CD14-positive monocyte (primary cell): ENCODE data around the gene TMEM94. TPM values are rescaled to one million over a fixed set of nuclear protein-coding genes. Genes with fewer than 3 reads are reported as not detected.
A peak's percentile ranks its signal among the peaks of the same experiment; 100 is the strongest.

Source experiments
- DNase-seq, 3 donors: peaks; one replicate each; pipeline ENCODE4 v3.0.0-alpha.2; 2011 to 2022
- H2AFZ ChIP-seq: 2 replicates; pipeline ENCODE4 v1.6.0; 2012; ENCODE audit warnings: mild to moderate bottlenecking, low read depth, low read length, inconsistent platforms; ENCODE audit not compliant: insufficient read depth, poor library complexity, severe bottlenecking
- H3K27ac ChIP-seq, 2 donors: 1 replicate in 1 of 2; 2 replicates in 1 of 2; pipeline ENCODE4 v1.5.1; 2012 to 2013; ENCODE audit warnings: low read length in 2 of 2, control low read depth in 1 of 2, inconsistent platforms in 1 of 2, low read depth in 1 of 2, mild to moderate bottlenecking in 1 of 2
- H3K27me3 ChIP-seq, 2 donors: one replicate each; pipeline versions ENCODE4 v1.6.0 to v1.6.1; 2011 to 2013; ENCODE audit warnings: low read length in 2 of 2; ENCODE audit not compliant: control insufficient read depth in 2 of 2, insufficient read depth in 2 of 2
- H3K36me3 ChIP-seq, 2 donors: replicated peaks in 1 of 2; 1 replicate in 1 of 2; 2 replicates in 1 of 2; pipeline versions ENCODE4 v1.5.1 to v1.6.1; 2012 to 2013; ENCODE audit warnings: low read length in 2 of 2, control low read depth in 1 of 2, inconsistent platforms in 1 of 2, mild to moderate bottlenecking in 1 of 2; ENCODE audit not compliant: insufficient read depth in 2 of 2, control insufficient read depth in 1 of 2
- H3K4me1 ChIP-seq, 2 donors: 1 replicate in 1 of 2; 2 replicates in 1 of 2; pipeline versions ENCODE4 v1.5.1 to v1.6.1; 2012 to 2013; ENCODE audit warnings: low read length in 2 of 2, control low read depth in 1 of 2, inconsistent platforms in 1 of 2, mild to moderate bottlenecking in 1 of 2, moderate library complexity in 1 of 2; ENCODE audit not compliant: insufficient read depth in 2 of 2, control insufficient read depth in 1 of 2
- H3K4me2 ChIP-seq: replicated peaks from 2 replicates; pipeline ENCODE3; 2012; ENCODE audit warnings: low read length, moderate library complexity, mild to moderate bottlenecking; ENCODE audit not compliant: poor library complexity, severe bottlenecking; ENCODE audit errors: extremely low read depth
- H3K4me3 ChIP-seq, 3 experiments: fragments of 200-600 bp in 1 of 3; sonication (generic) in 1 of 3; replicated peaks in 1 of 3; 1 replicate in 2 of 3; 2 replicates in 1 of 3; pipeline ENCODE4 v1.5.1; 2011 to 2013; ENCODE audit warnings: low read length in 3 of 3, mild to moderate bottlenecking in 3 of 3, control low read depth in 2 of 3, low read depth in 2 of 3, inconsistent platforms in 1 of 3, moderate library complexity in 1 of 3
- H3K79me2 ChIP-seq: 2 replicates; pipeline ENCODE4 v1.6.0; 2012; ENCODE audit warnings: mild to moderate bottlenecking, control low read depth, inconsistent platforms, low read length, moderate library complexity; ENCODE audit not compliant: insufficient read depth
- H3K9ac ChIP-seq: 2 replicates; pipeline ENCODE4 v1.6.0; 2017; ENCODE audit warnings: low read length, mild to moderate bottlenecking; ENCODE audit not compliant: insufficient read depth, poor library complexity, severe bottlenecking
- H3K9me3 ChIP-seq, 2 donors: replicated peaks in 1 of 2; 1 replicate in 1 of 2; 2 replicates in 1 of 2; pipeline versions ENCODE4 v1.5.1 to v1.6.1; 2012 to 2013; ENCODE audit warnings: low read length in 2 of 2, control low read depth in 1 of 2; ENCODE audit not compliant: control insufficient read depth in 1 of 2, insufficient read depth in 1 of 2
- H4K20me1 ChIP-seq: 2 replicates; pipeline ENCODE4 v1.6.0; 2012; ENCODE audit warnings: mild to moderate bottlenecking, low read length, control low read depth, moderate library complexity; ENCODE audit not compliant: insufficient read depth
- H3K27ac Mint-ChIP-seq, 7 donors: one replicate each; pipeline ENCODE4 v1.8.0; 2020; ENCODE audit warnings: mild to moderate bottlenecking in 7 of 7, mixed read lengths in 7 of 7, moderate library complexity in 6 of 7, inconsistent platforms in 2 of 7
- H3K27me3 Mint-ChIP-seq, 3 donors: one replicate each; pipeline ENCODE4 v1.8.0; 2021 to 2022; ENCODE audit warnings: low read depth in 3 of 3, mild to moderate bottlenecking in 3 of 3, mixed read lengths in 3 of 3, moderate library complexity in 3 of 3, inconsistent platforms in 1 of 3
- H3K36me3 Mint-ChIP-seq, 2 donors: one replicate each; pipeline ENCODE4 v1.8.0; 2020; ENCODE audit warnings: mixed read lengths in 2 of 2, inconsistent platforms in 1 of 2, mild to moderate bottlenecking in 1 of 2
- H3K4me1 Mint-ChIP-seq: one replicate; pipeline ENCODE4 v1.8.0; 2020; ENCODE audit warnings: mild to moderate bottlenecking, mixed read lengths
- H3K4me3 Mint-ChIP-seq, 2 donors: one replicate each; pipeline ENCODE4 v1.8.0; 2020; ENCODE audit warnings: mild to moderate bottlenecking in 2 of 2, mixed read lengths in 2 of 2, moderate library complexity in 1 of 2
- H3K9me3 Mint-ChIP-seq, 7 donors: one replicate each; pipeline ENCODE4 v1.8.0; 2020 to 2022; ENCODE audit warnings: mixed read lengths in 7 of 7, mild to moderate bottlenecking in 6 of 7, moderate library complexity in 6 of 7, inconsistent platforms in 2 of 7
- CTCF ChIP-seq: fragments of 200-600 bp; IDR thresholded peaks from one replicate; pipeline ENCODE4 v1.8.0; 2022; ENCODE audit warnings: antibody characterized with exemption, mild to moderate bottlenecking
- WGBS: methylation state at CpG from one replicate; pipeline ENCODE4 v1.1.5; 2013; ENCODE audit warnings: missing lambda C conversion rate; ENCODE audit not compliant: insufficient coverage; 5-methylcytosine and 5-hydroxymethylcytosine counted together
- intact Hi-C, 2 donors: fragments of 100-400 bp; cut with micrococcal nuclease; formaldehyde crosslinking; loops; one replicate each; pipeline versions ENCODE4 v1.15.0 to v1.15.1; 2023
- polyA plus RNA-seq, 3 donors: library from polyadenylated mRNA; depleted of rRNA in 1 of 3; unstranded in 2 of 3; stranded (reverse) in 1 of 3; fragments of 300-500 nt in 2 of 3; fragments of >200 nt in 1 of 3; fragmentation: Illumina TruSeq in 2 of 3; gene quantifications; 1 replicate in 2 of 3; 2 replicates in 1 of 3; pipeline ENCODE4 v1.2.3, GENCODE V29; 2012 to 2021

The TMEM94 gene
- polyA plus RNA-seq, 3 donors = 7.2 to 129 (median 8.4) TPM

- H3K36me3 Mint-ChIP-seq = peaks cover 17 to 25% of the 10 kb centered on the region in 2 donors
- no peaks in the 10 kb centered on the region for H3K36me3 ChIP-seq
- H3K27me3 Mint-ChIP-seq = peaks cover 11 to 29% (median 15%) of the 10 kb centered on the region in 3 donors
- intact Hi-C loops = no loop called here
- H3K4me1 Mint-ChIP-seq = peaks cover 26% of the 10 kb centered on the region
- TF ChIP-seq CTCF = no peak
- H3K4me2 ChIP-seq = no peak overlapping the region
- H3K9ac ChIP-seq = no peak overlapping the region
- H2AFZ ChIP-seq = no peak overlapping the region
- peaks cover 22 to 39% of the 10 kb centered on the region in 2 donors for H3K4me1 ChIP-seq
- no peaks in the 10 kb centered on the region for H3K79me2 ChIP-seq
- peaks cover 4 to 15% of the 10 kb centered on the region in 2 donors for H3K27me3 ChIP-seq
- H3K27ac ChIP-seq = no peak overlapping the region
- WGBS = 97% methylated on average over 5 of the region's 8 CpGs
- H3K4me3 Mint-ChIP-seq = no peak overlapping the region
- H4K20me1 ChIP-seq = no peaks in the 10 kb centered on the region
- H3K9me3 ChIP-seq = no peaks in the 10 kb centered on the region
- no peak for DNase-seq
- peaks cover 0 to 2% (median 0%) of the 10 kb centered on the region in 7 donors for H3K9me3 Mint-ChIP-seq
- H3K4me3 ChIP-seq = no peak overlapping the region
- H3K27ac Mint-ChIP-seq = no peak overlapping the region
Measured at GRCh38 chr17:75521290-75521689, 64.9 kb downstream of the TMEM94 start.

GRCh38 chr17:75521951-75522727 lies 65.7 kb downstream of the TMEM94 start:
- Mint-ChIP-seq H3K4me3 (no peak overlapping the region), H3K36me3 (peaks cover 19 to 26% of the 10 kb centered on the region in 2 donors), H3K27ac (peak overlapping the region in 1 of 7 donors; percentile 76), H3K27me3 (peaks cover 20 to 32% (median 23%) of the 10 kb centered on the region in 3 donors), H3K4me1 (peaks cover 31% of the 10 kb centered on the region), H3K9me3 (peaks cover 0 to 6% (median 0%) of the 10 kb centered on the region in 7 donors)
- Histone ChIP-seq H4K20me1 (no peaks in the 10 kb centered on the region), H3K9me3 (no peaks in the 10 kb centered on the region), H3K4me1 (peaks cover 23 to 37% of the 10 kb centered on the region in 2 donors), H3K27ac (no peak overlapping the region), H3K9ac (no peak overlapping the region), H3K36me3 (no peaks in the 10 kb centered on the region), H3K4me2 (no peak overlapping the region), H3K4me3 (no peak overlapping the region), H3K27me3 (peaks cover 8 to 21% of the 10 kb centered on the region in 2 donors), H2AFZ (no peak overlapping the region), H3K79me2 (no peaks in the 10 kb centered on the region)
- no peak for TF ChIP-seq CTCF
- DNase-seq = no peak
- WGBS = 95% methylated on average over 25 of the region's 33 CpGs
- intact Hi-C loops = no loop called here
